ENCODE measurements around the gene KCNK2. TPM values are rescaled to one million over a fixed set of nuclear protein-coding genes. Genes with fewer than 3 reads are reported as not detected.

Gene KCNK2
- total RNA-seq, 6 experiments from 2014 or later = 0.06 to 0.31 (median 0.12) TPM; not detected in 3

GRCh38 chr1:215269955-215270354, 187.4 kb downstream of the KCNK2 start:
- intact Hi-C loops (cut with DNase I) = no loop called here
- H3K4me1 ChIP-seq = no peaks in the 10 kb centered on the region
- H3K4me3 ChIP-seq = no peak overlapping the region
- ATAC-seq (no peak), DNase-seq (no peak)
- H3K27me3 ChIP-seq = no peaks in the 10 kb centered on the region
- H3K9me3 ChIP-seq = no peaks in the 10 kb centered on the region
- H3K27ac ChIP-seq = no peak overlapping the region
- TF ChIP-seq CTCF (IDR thresholded peaks at IDR 0.05) (no peak), POLR2A (IDR thresholded peaks at IDR 0.05) (no peak)
- 14% methylated on average over 2 of the region's 3 CpGs for WGBS (ENCODE audit: insufficient coverage, low coverage, low lambda C conversion rate, missing lambda C conversion rate)
- no peaks in the 10 kb centered on the region for H3K36me3 ChIP-seq

- H3K9me3 ChIP-seq = no peaks in the 10 kb centered on the region
- H3K27ac ChIP-seq = no peak overlapping the region
- H3K27me3 ChIP-seq = no peaks in the 10 kb centered on the region
- H3K4me1 ChIP-seq = no peaks in the 10 kb centered on the region
- H3K4me3 ChIP-seq = no peak overlapping the region
- DNase-seq = no peak
- H3K36me3 ChIP-seq = no peaks in the 10 kb centered on the region
- no peak for ATAC-seq
- TF ChIP-seq CTCF (IDR thresholded peaks at IDR 0.05) (no peak), POLR2A (IDR thresholded peaks at IDR 0.05) (no peak)
- 46% methylated on average over 5 of the region's 5 CpGs for WGBS (ENCODE audit: insufficient coverage, low coverage, low lambda C conversion rate, missing lambda C conversion rate)
- intact Hi-C loops (cut with DNase I) = no loop called here
Observed at GRCh38 chr1:215273838-215274516, 191.4 kb downstream of the KCNK2 start.

GRCh38 chr1:215276582-215276981, 194.0 kb downstream of the KCNK2 start:
- DNase-seq = no peak
- intact Hi-C loops (cut with DNase I) = no loop called here
- Histone ChIP-seq H3K27me3 (no peaks in the 10 kb centered on the region), H3K9me3 (no peaks in the 10 kb centered on the region), H3K4me3 (no peak overlapping the region), H3K27ac (no peak overlapping the region), H3K4me1 (peaks cover 0 to 3% (median 0%) of the 10 kb centered on the region in 4 donors), H3K36me3 (no peaks in the 10 kb centered on the region)
- ATAC-seq = no peak
- TF ChIP-seq CTCF (IDR thresholded peaks at IDR 0.05) (no peak), POLR2A (IDR thresholded peaks at IDR 0.05) (no peak)
- WGBS (ENCODE audit: insufficient coverage, low coverage, low lambda C conversion rate, missing lambda C conversion rate) = 45% methylated on average over 1 of the region's 1 CpG

GRCh38 chr1:215277532-215277931, 195.0 kb downstream of the KCNK2 start:
- Histone ChIP-seq H3K27me3 (no peaks in the 10 kb centered on the region), H3K27ac (no peak overlapping the region), H3K9me3 (no peaks in the 10 kb centered on the region), H3K4me3 (no peak overlapping the region), H3K4me1 (peaks cover 0 to 3% (median 0%) of the 10 kb centered on the region in 4 donors), H3K36me3 (no peaks in the 10 kb centered on the region)
- no peak for TF ChIP-seq CTCF (IDR thresholded peaks at IDR 0.05)
- no peak for TF ChIP-seq POLR2A (IDR thresholded peaks at IDR 0.05)
- 15% methylated on average over 2 of the region's 2 CpGs for WGBS (ENCODE audit: insufficient coverage, low coverage, low lambda C conversion rate, missing lambda C conversion rate)
- intact Hi-C loops (cut with DNase I) = no loop called here
- ATAC-seq (no peak), DNase-seq (no peak)
